Rectal smooth muscle tissue (tissue), 1 donor: ENCODE data around the gene SH3RF3.

Experiments used
- H3K27ac ChIP-seq: one replicate; pipeline ENCODE4 v1.7.0; 2013; ENCODE audit warnings: low read depth, low read length, inconsistent platforms
- H3K27me3 ChIP-seq: one replicate; pipeline ENCODE4 v1.7.0; 2013; ENCODE audit warnings: low read length; ENCODE audit not compliant: control insufficient read depth, insufficient read depth
- H3K36me3 ChIP-seq: one replicate; pipeline ENCODE4 v1.7.0; 2013; ENCODE audit warnings: low read length; ENCODE audit not compliant: control insufficient read depth, insufficient read depth
- H3K4me1 ChIP-seq: one replicate; pipeline ENCODE4 v1.7.0; 2013; ENCODE audit warnings: low read length; ENCODE audit not compliant: control insufficient read depth, insufficient read depth
- H3K4me3 ChIP-seq: one replicate; pipeline ENCODE4 v1.7.0; 2013; ENCODE audit warnings: low read length
- H3K9ac ChIP-seq: one replicate; pipeline ENCODE4 v1.7.0; 2013; ENCODE audit warnings: low read length

Gene SH3RF3

DNA sequence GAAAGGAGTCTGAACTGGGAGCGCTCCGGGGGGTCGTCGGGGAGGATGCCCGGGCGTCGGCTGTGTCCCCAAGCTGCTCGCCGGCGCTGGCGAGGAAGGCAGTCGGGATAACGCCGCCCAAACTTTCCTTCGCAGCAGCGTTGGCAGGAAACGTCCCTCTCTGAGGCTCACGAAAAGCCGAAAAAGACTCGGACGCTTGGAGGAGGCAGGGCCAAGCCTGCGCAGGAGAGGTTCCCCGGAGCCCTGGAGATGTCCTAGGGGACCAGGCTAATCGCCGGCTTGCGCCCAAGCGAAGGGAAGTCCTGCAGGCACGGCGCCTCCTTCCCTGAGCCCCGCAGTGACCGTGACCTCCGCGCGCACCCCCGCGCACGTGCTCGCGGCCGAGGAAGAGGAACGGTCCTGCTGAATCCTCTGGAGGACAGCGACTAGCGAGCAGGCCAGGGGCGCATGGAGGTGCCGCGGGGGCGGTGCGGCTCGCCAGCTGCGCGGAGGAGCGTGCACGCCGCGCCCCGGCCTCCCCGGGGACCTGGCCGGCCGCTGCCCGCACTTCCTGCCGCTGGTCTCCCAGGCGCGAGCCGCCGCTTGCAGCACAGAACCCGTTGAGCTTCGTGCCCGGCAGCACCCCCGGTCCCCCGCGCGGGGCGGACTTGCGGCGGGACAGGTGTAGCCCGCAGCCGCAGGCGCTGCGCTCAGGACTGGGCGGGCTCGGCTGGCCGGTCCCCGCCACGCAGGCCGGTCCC, at the start of gene SH3RF3:
TSS of gene SH3RF3 (plus strand) at position 590 of the 740 bp plus-strand sequence.
- Histone ChIP-seq H3K4me3 (peak within 1 kb of the TSS; percentile 89), H3K27ac (peak within 1 kb of the TSS; percentile 48), H3K36me3 (no peaks in the 10 kb centered on the region), H3K9ac (no peak within 1 kb of the TSS), H3K27me3 (peaks cover 5% of the 10 kb centered on the region), H3K4me1 (peaks cover 3% of the 10 kb centered on the region)

DNA sequence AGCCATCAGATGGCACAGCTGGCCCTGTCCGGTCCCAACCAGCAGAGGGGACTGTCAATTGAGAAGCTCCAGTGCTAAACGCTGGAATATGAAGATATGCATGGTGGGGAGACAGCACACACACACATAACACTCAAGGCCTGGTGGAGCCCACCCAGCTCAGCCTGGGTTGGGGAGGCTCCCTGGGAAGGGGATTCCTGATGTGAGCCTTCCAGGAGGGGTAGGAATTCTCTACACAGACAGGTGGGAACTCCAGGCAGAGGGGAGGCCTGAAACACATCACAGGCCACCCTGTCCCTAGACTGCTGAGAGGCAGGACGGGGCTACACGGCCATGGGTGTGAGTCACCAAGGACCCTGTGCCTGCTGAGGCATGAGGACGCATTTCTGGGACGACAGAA, 49.4 kb upstream of the SH3RF3 start:
- Histone ChIP-seq H3K4me3 (no peak overlapping the region), H3K27me3 (no peaks in the 10 kb centered on the region), H3K4me1 (no peaks in the 10 kb centered on the region), H3K36me3 (no peaks in the 10 kb centered on the region), H3K27ac (no peak overlapping the region), H3K9ac (no peak overlapping the region)

DNA sequence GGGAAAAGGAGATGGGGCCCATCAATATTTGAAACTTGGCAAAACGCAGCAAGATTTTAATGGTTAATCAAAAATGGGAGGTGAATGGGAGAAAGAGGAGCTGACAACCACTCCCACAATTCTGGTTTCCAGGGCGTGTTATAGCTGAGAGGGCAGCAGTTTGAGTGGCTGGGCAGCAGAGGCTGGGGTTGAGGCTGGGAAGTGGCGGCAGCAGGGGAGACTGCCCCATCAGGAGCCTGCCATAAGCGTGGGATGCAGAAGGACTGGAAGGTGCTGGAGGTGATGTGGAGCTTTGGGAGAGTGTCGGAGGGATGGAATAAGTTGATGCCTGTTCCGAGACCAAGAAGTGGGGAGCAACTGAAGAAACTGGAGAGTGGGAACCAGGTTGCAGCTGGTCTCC, 48.9 kb upstream of the SH3RF3 start:
- Histone ChIP-seq H3K9ac (no peak overlapping the region), H3K4me3 (no peak overlapping the region), H3K27me3 (no peaks in the 10 kb centered on the region), H3K27ac (no peak overlapping the region), H3K4me1 (no peaks in the 10 kb centered on the region), H3K36me3 (no peaks in the 10 kb centered on the region)

DNA sequence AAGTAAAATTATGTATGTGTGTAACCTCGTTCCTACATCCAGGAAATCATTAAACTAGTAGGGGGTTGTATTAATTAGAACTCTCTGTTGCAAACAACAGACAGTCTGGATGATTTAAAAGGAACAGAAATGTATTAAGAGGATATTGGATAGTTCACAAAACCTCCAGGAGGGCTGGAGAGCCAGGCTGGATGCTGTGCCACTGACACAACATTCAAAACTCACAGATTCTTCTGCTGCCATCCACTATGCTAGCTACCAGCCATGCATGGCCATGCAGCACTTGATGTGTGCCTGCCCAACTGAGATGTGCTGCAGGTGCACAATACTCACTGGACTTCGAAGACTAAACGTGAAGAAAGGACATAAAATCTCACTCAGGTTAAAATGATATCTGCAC, 48.2 kb upstream of the SH3RF3 start:
- H3K27me3 ChIP-seq: no peaks in the 10 kb centered on the region
- H3K36me3 ChIP-seq: no peaks in the 10 kb centered on the region
- no peak overlapping the region for H3K27ac ChIP-seq
- H3K9ac ChIP-seq: no peak overlapping the region
- H3K4me1 ChIP-seq: no peaks in the 10 kb centered on the region
- no peak overlapping the region for H3K4me3 ChIP-seq

DNA sequence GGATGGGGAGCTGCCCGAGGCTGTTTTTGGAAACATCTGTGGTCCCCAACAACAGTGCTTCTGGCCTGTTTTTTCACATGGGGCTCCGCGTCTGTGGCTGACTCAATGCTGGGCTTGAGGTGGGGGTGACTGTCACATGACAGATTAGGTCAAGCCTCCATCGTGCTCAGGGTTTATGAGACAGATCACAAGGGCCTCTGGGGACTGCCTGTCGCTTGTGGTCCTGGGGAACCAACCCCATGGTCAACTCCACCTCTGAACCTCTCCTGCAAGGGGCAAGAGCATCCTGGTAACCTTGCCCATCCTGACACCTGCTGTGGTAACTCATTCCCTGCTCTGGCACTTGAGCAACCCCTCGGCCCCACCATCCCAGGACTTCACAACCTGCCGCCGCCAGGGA, 47.6 kb upstream of the SH3RF3 start:
- Histone ChIP-seq H3K4me3 (no peak overlapping the region), H3K27ac (no peak overlapping the region), H3K36me3 (no peaks in the 10 kb centered on the region), H3K4me1 (no peaks in the 10 kb centered on the region), H3K9ac (no peak overlapping the region), H3K27me3 (no peaks in the 10 kb centered on the region)

DNA sequence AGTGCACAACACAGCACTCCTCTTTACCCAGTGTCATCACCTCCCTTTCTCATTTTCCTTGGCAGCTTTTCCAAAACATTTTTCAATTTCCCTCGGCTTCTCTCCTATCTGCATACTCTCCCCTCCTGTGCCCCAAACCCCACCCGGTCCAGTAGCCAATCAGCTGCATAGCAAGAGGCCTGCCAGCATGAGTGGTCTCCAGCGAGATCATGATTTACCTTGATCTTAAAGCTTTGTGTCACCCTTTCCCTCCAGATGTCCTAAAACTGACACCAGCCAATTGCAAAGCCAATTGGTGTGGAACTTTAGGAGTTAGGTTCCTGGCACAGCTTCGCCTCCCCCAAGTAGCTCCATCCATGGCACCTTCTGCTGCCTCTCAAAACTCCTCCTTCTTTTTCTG, 45.2 kb upstream of the SH3RF3 start:
- H3K4me1 ChIP-seq: no peaks in the 10 kb centered on the region
- no peak overlapping the region for H3K9ac ChIP-seq
- no peaks in the 10 kb centered on the region for H3K36me3 ChIP-seq
- H3K27ac ChIP-seq: no peak overlapping the region
- no peak overlapping the region for H3K4me3 ChIP-seq
- H3K27me3 ChIP-seq: no peaks in the 10 kb centered on the region

DNA sequence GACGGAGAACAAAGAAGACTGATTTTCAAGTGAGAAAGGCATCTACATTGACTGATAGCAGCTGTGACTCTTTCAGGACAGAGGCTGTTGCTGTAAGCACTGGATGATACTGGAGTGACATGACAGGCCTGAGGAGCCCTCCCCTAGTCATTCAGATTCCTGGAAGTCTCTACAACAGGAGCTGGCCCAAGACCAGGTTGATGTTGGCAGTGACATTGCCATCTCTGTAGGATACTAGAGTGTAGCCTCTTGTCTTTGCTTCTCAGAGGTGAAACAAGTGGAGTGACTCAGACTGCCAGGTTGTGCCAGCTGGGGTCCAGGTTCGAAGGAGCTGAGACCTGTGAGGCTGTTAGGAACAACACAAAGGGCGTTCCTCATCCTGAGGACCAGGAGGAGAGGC, 44.7 kb upstream of the SH3RF3 start:
- H3K27me3 ChIP-seq: no peaks in the 10 kb centered on the region
- H3K4me1 ChIP-seq: no peaks in the 10 kb centered on the region
- no peaks in the 10 kb centered on the region for H3K36me3 ChIP-seq
- H3K27ac ChIP-seq: no peak overlapping the region
- H3K4me3 ChIP-seq: no peak overlapping the region
- no peak overlapping the region for H3K9ac ChIP-seq

DNA sequence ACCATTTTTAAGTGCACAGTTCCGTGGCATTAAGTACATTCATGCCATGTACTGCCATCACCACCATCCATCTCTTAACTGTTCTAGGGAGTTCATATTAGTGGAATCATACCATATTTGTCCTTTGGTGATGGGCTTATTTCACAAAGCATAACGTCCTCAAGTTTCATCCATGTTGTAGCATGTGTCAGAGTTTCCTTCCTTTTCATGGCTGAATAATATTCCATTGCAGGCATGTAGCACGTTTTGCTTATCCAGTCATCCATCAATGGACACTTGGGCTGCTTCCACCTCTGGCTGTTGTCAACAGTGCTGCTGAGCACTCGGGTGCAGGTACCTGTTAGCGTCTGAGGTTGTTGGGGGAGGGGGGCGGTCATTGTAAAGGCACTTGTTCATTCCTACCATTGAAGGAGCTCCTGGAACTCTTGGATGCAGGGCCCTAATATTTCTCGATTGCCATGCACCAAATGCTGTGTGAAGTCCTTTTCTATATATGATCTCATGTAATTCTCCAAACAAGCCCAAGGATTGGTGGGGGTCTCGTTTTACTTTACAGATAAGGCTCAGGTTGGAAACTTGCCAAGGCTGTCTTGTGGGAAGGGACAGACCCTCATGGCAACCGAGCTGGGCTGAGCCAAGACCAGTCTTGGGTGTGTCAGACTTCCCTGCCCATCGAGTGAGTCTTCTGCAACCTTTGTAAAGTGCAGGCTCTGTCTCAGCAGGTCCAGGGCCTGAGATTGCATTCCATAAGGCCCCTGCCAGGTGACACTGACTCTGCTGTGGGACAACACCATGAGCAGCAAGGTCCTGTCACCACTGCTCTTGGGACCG, 42.9 kb upstream of the SH3RF3 start:
- Histone ChIP-seq H3K4me1 (no peaks in the 10 kb centered on the region), H3K9ac (no peak overlapping the region), H3K27ac (no peak overlapping the region), H3K27me3 (no peaks in the 10 kb centered on the region), H3K4me3 (no peak overlapping the region), H3K36me3 (no peaks in the 10 kb centered on the region)

DNA sequence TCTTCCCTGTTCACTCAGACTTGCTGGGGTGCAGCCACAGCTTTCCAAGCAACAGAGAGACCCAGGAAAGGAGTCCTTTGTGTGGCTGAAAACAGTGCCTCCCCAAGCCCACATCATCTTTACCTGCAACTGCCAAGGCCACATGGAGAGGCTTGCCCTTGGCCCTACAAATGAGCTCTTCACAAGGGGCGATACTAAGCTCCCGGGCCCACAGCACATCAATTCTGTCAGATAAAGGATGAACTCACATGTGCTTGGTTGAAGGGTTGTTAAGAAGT, 42.3 kb upstream of the SH3RF3 start:
- H3K27me3 ChIP-seq: no peaks in the 10 kb centered on the region
- no peaks in the 10 kb centered on the region for H3K36me3 ChIP-seq
- H3K4me3 ChIP-seq: no peak overlapping the region
- no peaks in the 10 kb centered on the region for H3K4me1 ChIP-seq
- no peak overlapping the region for H3K27ac ChIP-seq
- no peak overlapping the region for H3K9ac ChIP-seq

DNA sequence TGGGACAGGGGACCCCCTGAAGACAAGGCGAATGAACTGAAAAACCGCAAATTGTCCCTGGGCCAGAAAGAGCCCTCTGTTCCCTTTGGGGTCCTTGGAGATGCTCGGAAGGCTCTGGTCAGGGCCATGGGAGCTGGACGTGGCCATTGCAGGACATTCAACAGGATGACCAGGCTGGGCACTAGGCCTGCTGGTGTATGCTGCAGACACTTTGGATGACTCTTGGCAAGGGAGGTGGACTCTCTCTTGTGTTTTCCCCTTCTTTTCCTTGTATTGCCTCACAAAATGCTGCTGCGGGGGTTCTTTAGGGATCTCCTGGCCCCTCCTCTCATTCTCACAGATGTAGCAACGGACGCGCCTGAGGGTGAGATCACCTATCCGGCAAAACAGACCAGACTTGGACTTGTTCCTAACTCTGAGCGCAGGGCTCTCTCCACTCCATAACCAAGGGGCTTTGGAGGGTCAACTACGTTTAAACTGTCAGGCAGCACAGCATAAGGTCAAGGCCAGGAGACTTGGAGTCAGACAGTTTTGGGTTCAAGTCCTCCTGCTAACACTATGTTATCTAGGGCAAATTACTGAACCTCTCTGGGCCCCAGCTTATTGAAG, 41.8 kb upstream of the SH3RF3 start:
- no peaks in the 10 kb centered on the region for H3K36me3 ChIP-seq
- no peaks in the 10 kb centered on the region for H3K27me3 ChIP-seq
- no peak overlapping the region for H3K27ac ChIP-seq
- H3K9ac ChIP-seq: no peak overlapping the region
- H3K4me3 ChIP-seq: no peak overlapping the region
- no peaks in the 10 kb centered on the region for H3K4me1 ChIP-seq

DNA sequence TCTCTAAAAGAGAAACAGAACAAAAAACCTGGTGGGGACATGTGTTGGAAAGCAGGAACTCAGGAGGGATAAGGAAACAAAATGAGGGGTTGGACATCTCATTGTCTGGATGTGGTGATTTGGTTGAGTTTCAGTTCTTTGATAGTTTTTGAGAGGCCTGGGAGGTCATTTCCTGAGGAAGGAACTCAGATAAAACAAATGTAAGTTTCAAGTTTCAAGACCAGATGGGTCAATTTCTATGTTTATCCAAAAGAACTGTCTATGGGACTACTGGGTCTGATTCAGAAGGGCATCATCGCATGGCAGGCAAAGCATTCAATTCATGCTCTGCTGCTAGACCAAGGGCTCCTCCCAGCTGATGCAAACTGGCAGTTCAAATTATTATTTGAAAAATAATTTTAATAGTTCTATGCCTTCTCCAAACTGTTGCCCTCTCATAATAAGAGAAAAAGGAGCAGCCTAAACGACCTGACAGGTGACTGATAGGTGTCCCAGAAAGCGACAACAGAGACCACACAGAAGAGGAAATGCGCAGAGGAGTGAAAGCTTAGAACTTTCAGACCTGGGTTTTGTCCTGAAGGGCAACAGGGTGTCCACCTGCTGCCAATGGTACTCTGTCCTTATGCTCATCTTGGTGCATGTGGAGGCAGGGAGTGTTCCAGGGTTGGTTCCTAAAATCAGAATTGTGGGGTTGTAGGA, 39.3 kb upstream of the SH3RF3 start:
- peaks cover 4% of the 10 kb centered on the region for H3K4me1 ChIP-seq
- no peak overlapping the region for H3K9ac ChIP-seq
- H3K27ac ChIP-seq: no peak overlapping the region
- H3K4me3 ChIP-seq: no peak overlapping the region
- no peaks in the 10 kb centered on the region for H3K36me3 ChIP-seq
- H3K27me3 ChIP-seq: no peaks in the 10 kb centered on the region

DNA sequence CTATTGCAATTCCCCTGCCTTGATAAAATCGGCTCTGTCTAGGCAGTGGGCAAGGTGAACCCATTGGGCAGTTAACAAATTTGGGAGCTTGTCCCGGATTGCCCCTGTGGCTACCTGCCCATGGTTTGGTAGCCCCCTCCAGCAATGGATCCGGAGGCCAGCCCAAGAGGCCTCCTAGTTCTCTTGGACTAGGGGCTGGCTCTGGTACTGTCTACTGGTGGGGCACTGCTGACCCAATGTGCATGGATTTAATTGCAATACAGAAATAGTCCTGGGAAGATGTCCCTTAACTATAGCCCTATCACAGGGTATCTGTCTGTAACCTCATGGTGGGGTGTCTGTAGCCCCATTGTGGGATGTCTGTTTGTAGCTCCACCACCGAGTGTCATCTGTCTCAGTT, 37.5 kb upstream of the SH3RF3 start:
- Histone ChIP-seq H3K36me3 (no peaks in the 10 kb centered on the region), H3K4me3 (no peak overlapping the region), H3K9ac (no peak overlapping the region), H3K27me3 (no peaks in the 10 kb centered on the region), H3K4me1 (peaks cover 4% of the 10 kb centered on the region), H3K27ac (no peak overlapping the region)
